HCT116 (cell line): ENCODE data around the gene DHRS2. TPM values are rescaled to one million over a fixed set of nuclear protein-coding genes. Genes with fewer than 3 reads are reported as not detected.

Experiments
- ATAC-seq: fragments of 200-7000 bp; cut with Tn5 transposase; 2 replicates; pipeline ENCODE4 v1.9.1; 2020; ENCODE audit warnings: mild to moderate bottlenecking, moderate library complexity
- BruUV-seq: library from RNA; stranded (reverse); fragments of 400-500 nt; replicated peaks from 2 replicates; lab custom pipeline; 2021; lab: Mats Ljungman, UMichigan
- CTCF ChIA-PET: fragments of 300-600 bp; sonication (Branson Sonifier 250); formaldehyde crosslinking; loops from one replicate; lab custom pipeline; 2021; ENCODE audit warnings: antibody characterized with exemption; lab: Charles Lee
- POLR2A ChIA-PET: fragments of 300-600, 350-600 bp; sonication (Branson Sonifier 250); formaldehyde crosslinking; loops from one replicate; lab custom pipeline; 2021; ENCODE audit warnings: antibody characterized with exemption; lab: Charles Lee
- RAD21 ChIA-PET, 2 experiments: fragments of 300-600 bp; sonication (Branson Sonifier 250); formaldehyde crosslinking; loops; one replicate each; lab custom pipeline; 2023; ENCODE audit warnings: low total read pairs in 2 of 2; ENCODE audit not compliant: uncharacterized antibody in 2 of 2, unreplicated experiment in 2 of 2, low non-redundant PET in 1 of 2; lab: Charles Lee
- DNase-seq: peaks from one replicate; pipeline ENCODE4 v3.0.0-alpha.2; 2010; ENCODE audit warnings: low read depth, low spot score
- H2AFZ ChIP-seq: fragments of 200-600 bp; shearing (Covaris generic), sonication (generic); 2 replicates; pipeline ENCODE4 v1.6.1; 2017; ENCODE audit warnings: low read depth, mixed run types, mixed read lengths, antibody characterized with exemption, low read length; ENCODE audit not compliant: poor library complexity, severe bottlenecking
- H3K27ac ChIP-seq: 2 replicates; pipeline ENCODE4 v1.5.1; 2012; ENCODE audit warnings: low read depth, low read length
- H3K27me3 ChIP-seq: fragments of 200-600 bp; sonication (generic); 2 replicates; pipeline ENCODE4 v1.6.1; 2016; ENCODE audit warnings: mixed run types, low read length, mixed read lengths; ENCODE audit not compliant: insufficient read depth
- H3K36me3 ChIP-seq, 2 experiments: fragments of 200-500 bp in 1 of 2; fragments of 200-600 bp in 1 of 2; sonication (Bioruptor generic) in 1 of 2; sonication (generic) in 1 of 2; 2 replicates each; pipeline versions ENCODE4 v1.5.1 to v1.6.1; 2014 to 2016; ENCODE audit warnings: low read length in 2 of 2, inconsistent platforms in 1 of 2, mixed read lengths in 1 of 2, mixed run types in 1 of 2; ENCODE audit not compliant: insufficient read depth in 2 of 2, control insufficient read depth in 1 of 2
- H3K4me1 ChIP-seq, 2 experiments: fragments of 200-600 bp in 1 of 2; sonication (generic) in 1 of 2; 2 replicates each; pipeline versions ENCODE4 v1.5.1 to v1.6.1; 2012 to 2017; ENCODE audit warnings: low read length in 2 of 2, inconsistent platforms in 1 of 2, mild to moderate bottlenecking in 1 of 2, mixed read lengths in 1 of 2, mixed run types in 1 of 2, moderate library complexity in 1 of 2; ENCODE audit not compliant: insufficient read depth in 2 of 2, control insufficient read depth in 1 of 2
- H3K4me2 ChIP-seq: fragments of 200-600 bp; sonication (generic); 2 replicates; pipeline ENCODE4 v1.6.1; 2017; ENCODE audit warnings: mixed run types, low read length, mixed read lengths
- H3K4me3 ChIP-seq, 2 experiments: fragments of 200-600 bp in 1 of 2; sonication (generic) in 1 of 2; replicated peaks in 1 of 2; 2 replicates each; pipeline ENCODE4 v1.5.1; 2011 to 2016; ENCODE audit warnings: low read length in 2 of 2, control low read depth in 1 of 2, low read depth in 1 of 2, mild to moderate bottlenecking in 1 of 2, mixed read lengths in 1 of 2, mixed run types in 1 of 2
- H3K79me2 ChIP-seq: fragments of 200-600 bp; sonication (generic); 2 replicates; pipeline ENCODE4 v1.6.1; 2017; ENCODE audit warnings: mild to moderate bottlenecking, mixed run types, low read length, moderate library complexity, mixed read lengths; ENCODE audit not compliant: insufficient read depth
- H3K9ac ChIP-seq: fragments of 200-600 bp; sonication (generic); 2 replicates; pipeline ENCODE4 v1.6.1; 2016; ENCODE audit warnings: low read length, mixed read lengths
- H3K9me2 ChIP-seq: fragments of 200-600 bp; sonication (generic), shearing (Covaris generic); 2 replicates; pipeline ENCODE4 v1.6.1; 2017; ENCODE audit warnings: mixed run types, mild to moderate bottlenecking, moderate library complexity; ENCODE audit not compliant: insufficient read depth
- H3K9me3 ChIP-seq, 2 experiments: fragments of 200-500 bp in 1 of 2; fragments of 200-600 bp in 1 of 2; sonication (Bioruptor generic) in 1 of 2; sonication (generic) in 1 of 2; 2 replicates each; pipeline ENCODE4 v1.6.1; 2014 to 2017; ENCODE audit warnings: low read length in 2 of 2, mixed read lengths in 2 of 2, inconsistent platforms in 1 of 2, low read depth in 1 of 2, mild to moderate bottlenecking in 1 of 2, mixed run types in 1 of 2, moderate library complexity in 1 of 2; ENCODE audit not compliant: control insufficient read depth in 1 of 2, insufficient read depth in 1 of 2
- H4K20me1 ChIP-seq: fragments of 200-600 bp; sonication (generic), shearing (Covaris generic); 2 replicates; pipeline ENCODE4 v1.6.1; 2017; ENCODE audit warnings: mixed run types, mild to moderate bottlenecking, moderate library complexity; ENCODE audit not compliant: insufficient read depth
- CBX3 ChIP-seq: IDR thresholded peaks from 2 replicates; pipeline ENCODE4 v1.6.1; 2012; ENCODE audit warnings: low read depth
- CEBPB ChIP-seq: IDR thresholded peaks from 2 replicates; pipeline ENCODE4 v1.6.1; 2012; ENCODE audit warnings: low read depth
- EGR1 ChIP-seq: IDR thresholded peaks from 2 replicates; pipeline ENCODE4 v1.6.1; 2012; ENCODE audit warnings: low read depth
- EZH2phosphoT487 ChIP-seq: fragments of 200-600 bp; IDR thresholded peaks from 2 replicates; pipeline ENCODE4 v1.6.1; 2018; ENCODE audit warnings: antibody characterized with exemption, borderline replicate concordance
- FOSL1 ChIP-seq: IDR thresholded peaks from 2 replicates; pipeline ENCODE4 v1.6.1; 2012; ENCODE audit warnings: low read depth
- JUND ChIP-seq: IDR thresholded peaks from 2 replicates; pipeline ENCODE4 v1.6.1; 2012
- RAD21 ChIP-seq: IDR thresholded peaks from 2 replicates; pipeline ENCODE4 v1.6.1; 2012; ENCODE audit warnings: low read depth, mild to moderate bottlenecking
- SIN3A ChIP-seq: IDR thresholded peaks from 2 replicates; pipeline ENCODE4 v1.6.1; 2012; ENCODE audit warnings: low read depth
- SP1 ChIP-seq: IDR thresholded peaks from 2 replicates; pipeline ENCODE4 v1.6.1; 2012; ENCODE audit warnings: low read depth
- YY1 ChIP-seq: IDR thresholded peaks from 2 replicates; pipeline ENCODE4 v1.6.1; 2011; ENCODE audit warnings: low read length, low read depth, moderate library complexity, mild to moderate bottlenecking; ENCODE audit not compliant: insufficient replicate concordance; ENCODE audit errors: extremely low read depth
- ZFX ChIP-seq: fragments of 450-650 bp; IDR thresholded peaks from 2 replicates; pipeline ENCODE4 v1.6.1; 2017
- ZNF274 ChIP-seq: fragments of 200-500 bp; sonication (Bioruptor generic); IDR thresholded peaks from 2 replicates; pipeline ENCODE4 v1.6.1; 2014; ENCODE audit warnings: mild to moderate bottlenecking, low read depth, low read length, inconsistent platforms
- intact Hi-C: fragments of 100-400 bp; cut with micrococcal nuclease; formaldehyde crosslinking; loops from 2 replicates; pipeline ENCODE4 v1.10.0; 2022
- total RNA-seq: library from RNA; stranded (reverse); gene quantifications from one replicate; pipeline ENCODE4 v1.2.1, GENCODE V29; 2021; ENCODE audit not compliant: unreplicated experiment
- TF ChIP-seq, protein P1 (sequence below): IDR thresholded peaks from 2 replicates; pipeline ENCODE4 v1.6.1; 2011; ENCODE audit warnings: mild to moderate bottlenecking, low read length, moderate library complexity; ENCODE audit not compliant: insufficient replicate concordance; ENCODE audit errors: extremely low read depth
- TF ChIP-seq, protein P2 (sequence below), 3 experiments: fragments of 200-600 bp in 1 of 3; sonication (generic) in 1 of 3; IDR thresholded peaks in 2 of 3; conservative IDR thresholded peaks in 1 of 3; 2 replicates each; pipeline ENCODE4 v1.5.1; 2012 to 2017; ENCODE audit warnings: low read depth in 2 of 3, low read length in 2 of 3, antibody characterized with exemption in 1 of 3, borderline replicate concordance in 1 of 3, control low read depth in 1 of 3, mild to moderate bottlenecking in 1 of 3, mixed read lengths in 1 of 3, mixed run types in 1 of 3, moderate library complexity in 1 of 3; ENCODE audit not compliant: insufficient read depth in 1 of 3
- TF ChIP-seq, protein P3 (sequence below): IDR thresholded peaks from 2 replicates; pipeline ENCODE4 v1.6.1; 2012

Gene DHRS2
- total RNA-seq, 1 experiment from 2014 or later = 10.0 TPM

DNA sequence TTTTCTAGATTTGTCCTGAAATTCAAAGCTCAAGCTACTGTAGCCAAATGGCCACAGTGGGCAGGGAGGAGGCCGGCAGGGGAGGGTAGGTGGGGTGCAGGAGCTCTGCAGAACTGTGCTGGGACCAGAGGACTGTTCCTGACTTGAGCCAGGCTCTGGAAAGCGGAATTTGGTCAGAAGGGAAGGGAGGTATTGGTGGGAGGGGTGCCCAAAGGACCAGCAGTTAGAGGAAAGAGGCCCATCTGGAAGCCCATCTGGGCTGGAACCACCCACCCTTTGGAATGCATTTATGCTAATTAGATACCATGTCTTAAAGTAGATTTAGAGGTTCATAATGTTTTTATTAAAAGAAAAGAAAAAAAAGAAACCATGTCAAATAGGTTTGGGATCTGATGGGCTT lies 33.1 kb upstream of the DHRS2 start:
- H3K9me2 ChIP-seq = no peaks in the 10 kb centered on the region
- TF ChIP-seq ZNF274 = no peak
- TF ChIP-seq EGR1 = no peak
- no peak for TF ChIP-seq CBX3
- no peak for TF ChIP-seq YY1
- TF ChIP-seq, protein P1, sequence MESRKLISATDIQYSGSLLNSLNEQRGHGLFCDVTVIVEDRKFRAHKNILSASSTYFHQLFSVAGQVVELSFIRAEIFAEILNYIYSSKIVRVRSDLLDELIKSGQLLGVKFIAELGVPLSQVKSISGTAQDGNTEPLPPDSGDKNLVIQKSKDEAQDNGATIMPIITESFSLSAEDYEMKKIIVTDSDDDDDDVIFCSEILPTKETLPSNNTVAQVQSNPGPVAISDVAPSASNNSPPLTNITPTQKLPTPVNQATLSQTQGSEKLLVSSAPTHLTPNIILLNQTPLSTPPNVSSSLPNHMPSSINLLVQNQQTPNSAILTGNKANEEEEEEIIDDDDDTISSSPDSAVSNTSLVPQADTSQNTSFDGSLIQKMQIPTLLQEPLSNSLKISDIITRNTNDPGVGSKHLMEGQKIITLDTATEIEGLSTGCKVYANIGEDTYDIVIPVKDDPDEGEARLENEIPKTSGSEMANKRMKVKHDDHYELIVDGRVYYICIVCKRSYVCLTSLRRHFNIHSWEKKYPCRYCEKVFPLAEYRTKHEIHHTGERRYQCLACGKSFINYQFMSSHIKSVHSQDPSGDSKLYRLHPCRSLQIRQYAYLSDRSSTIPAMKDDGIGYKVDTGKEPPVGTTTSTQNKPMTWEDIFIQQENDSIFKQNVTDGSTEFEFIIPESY = no peak
- no peak for TF ChIP-seq EZH2phosphoT487
- TF ChIP-seq, all 23 proteins: peak for 0
- CTCF ChIA-PET = no interaction called here
- H2AFZ ChIP-seq = no peak overlapping the region
- H3K4me1 ChIP-seq = peaks cover 0 to 6% of the 10 kb centered on the region in 2 experiments; a peak in 1 of 4 replicates
- H3K27ac ChIP-seq = no peak overlapping the region
- intact Hi-C loops = no loop called here
- RAD21 ChIA-PET = no interaction called here
- H3K9me3 ChIP-seq = no peaks in the 10 kb centered on the region
- no peak for ATAC-seq
- no peak overlapping the region for H3K9ac ChIP-seq
- POLR2A ChIA-PET = no interaction called here
- H3K79me2 ChIP-seq = no peaks in the 10 kb centered on the region
- H3K27me3 ChIP-seq = no peaks in the 10 kb centered on the region
- no peaks in the 10 kb centered on the region for H3K36me3 ChIP-seq
- H3K4me3 ChIP-seq = no peak overlapping the region
- no peaks in the 10 kb centered on the region for H4K20me1 ChIP-seq
- no peak for DNase-seq
- no peak overlapping the region for H3K4me2 ChIP-seq
- no TSS peak for BruUV-seq

DNA sequence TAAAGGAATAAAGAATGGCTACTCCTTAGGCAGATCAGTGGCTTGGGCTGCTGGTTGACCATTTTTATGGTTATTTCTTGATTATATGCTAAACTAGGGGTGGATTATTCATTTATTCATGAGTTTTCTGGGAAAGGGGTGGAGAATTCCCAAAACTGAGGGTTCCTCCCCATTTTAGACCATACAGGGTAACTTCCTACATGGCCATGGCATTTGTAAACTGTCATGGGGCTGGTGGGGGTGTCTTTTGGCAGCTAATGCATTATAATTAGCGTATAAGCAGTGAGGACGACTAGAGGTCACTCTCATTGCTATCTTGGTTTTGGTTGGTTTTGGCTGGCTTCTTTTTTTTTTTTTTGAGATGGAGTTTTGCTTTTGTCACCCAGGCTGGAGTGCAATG lies 32.0 kb upstream of the DHRS2 start:
- Histone ChIP-seq H3K27me3 (no peaks in the 10 kb centered on the region), H3K4me2 (no peak overlapping the region), H3K4me3 (no peak overlapping the region), H2AFZ (no peak overlapping the region), H3K79me2 (no peaks in the 10 kb centered on the region), H3K36me3 (no peaks in the 10 kb centered on the region), H3K9me3 (no peaks in the 10 kb centered on the region), H3K4me1 (peaks cover 0 to 6% of the 10 kb centered on the region in 2 experiments; a peak in 1 of 4 replicates), H3K27ac (no peak overlapping the region), H3K9me2 (no peaks in the 10 kb centered on the region), H3K9ac (no peak overlapping the region), H4K20me1 (no peaks in the 10 kb centered on the region)
- intact Hi-C loops = no loop called here
- BruUV-seq = no TSS peak
- no peak for DNase-seq
- ChIA-PET CTCF (no interaction called here), RAD21 (no interaction called here), POLR2A (no interaction called here)
- no peak for ATAC-seq
- TF ChIP-seq ZFX = no peak
- no peak for TF ChIP-seq SIN3A
- TF ChIP-seq JUND = no peak
- TF ChIP-seq FOSL1 = no peak
- no peak for TF ChIP-seq YY1
- TF ChIP-seq SP1 = no peak
- TF ChIP-seq RAD21 = no peak
- TF ChIP-seq, protein P2, sequence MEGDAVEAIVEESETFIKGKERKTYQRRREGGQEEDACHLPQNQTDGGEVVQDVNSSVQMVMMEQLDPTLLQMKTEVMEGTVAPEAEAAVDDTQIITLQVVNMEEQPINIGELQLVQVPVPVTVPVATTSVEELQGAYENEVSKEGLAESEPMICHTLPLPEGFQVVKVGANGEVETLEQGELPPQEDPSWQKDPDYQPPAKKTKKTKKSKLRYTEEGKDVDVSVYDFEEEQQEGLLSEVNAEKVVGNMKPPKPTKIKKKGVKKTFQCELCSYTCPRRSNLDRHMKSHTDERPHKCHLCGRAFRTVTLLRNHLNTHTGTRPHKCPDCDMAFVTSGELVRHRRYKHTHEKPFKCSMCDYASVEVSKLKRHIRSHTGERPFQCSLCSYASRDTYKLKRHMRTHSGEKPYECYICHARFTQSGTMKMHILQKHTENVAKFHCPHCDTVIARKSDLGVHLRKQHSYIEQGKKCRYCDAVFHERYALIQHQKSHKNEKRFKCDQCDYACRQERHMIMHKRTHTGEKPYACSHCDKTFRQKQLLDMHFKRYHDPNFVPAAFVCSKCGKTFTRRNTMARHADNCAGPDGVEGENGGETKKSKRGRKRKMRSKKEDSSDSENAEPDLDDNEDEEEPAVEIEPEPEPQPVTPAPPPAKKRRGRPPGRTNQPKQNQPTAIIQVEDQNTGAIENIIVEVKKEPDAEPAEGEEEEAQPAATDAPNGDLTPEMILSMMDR (IDR thresholded peaks at IDR 0.05 in 2 of 3, conservative IDR thresholded peaks at IDR 0.05 in 1 of 3; ENCODE audit: borderline replicate concordance in 1 of 3, insufficient read depth in 1 of 3, low read depth in 2 of 3, low read length in 2 of 3) = no peak
- TF ChIP-seq, protein P1 = no peak
- TF ChIP-seq ZNF274 = no peak
- no peak for TF ChIP-seq CEBPB
- TF ChIP-seq EGR1 = no peak
- TF ChIP-seq, protein P3, sequence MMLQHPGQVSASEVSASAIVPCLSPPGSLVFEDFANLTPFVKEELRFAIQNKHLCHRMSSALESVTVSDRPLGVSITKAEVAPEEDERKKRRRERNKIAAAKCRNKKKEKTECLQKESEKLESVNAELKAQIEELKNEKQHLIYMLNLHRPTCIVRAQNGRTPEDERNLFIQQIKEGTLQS = no peak
